Endothelial cell (in vitro differentiated cells): ENCODE results near the gene ADPRHL1. TPM values are rescaled to one million over a fixed set of nuclear protein-coding genes. Genes with fewer than 3 reads are reported as not detected.
A peak's percentile ranks its signal among the peaks of the same experiment; 100 is the strongest.

Experiments
- DNase-seq: peaks from one replicate; pipeline ENCODE4 v3.0.0; 2021; ENCODE audit warnings: low spot score
- H3K27ac Mint-ChIP-seq: one replicate; pipeline ENCODE4 v1.8.0; 2021; ENCODE audit warnings: mixed read lengths, inconsistent platforms; ENCODE audit not compliant: unreplicated experiment
- H3K27me3 Mint-ChIP-seq: one replicate; pipeline ENCODE4 v1.8.0; 2021; ENCODE audit warnings: mild to moderate bottlenecking, moderate library complexity, mixed read lengths, inconsistent platforms; ENCODE audit not compliant: unreplicated experiment
- H3K36me3 Mint-ChIP-seq: one replicate; pipeline ENCODE4 v1.8.0; 2021; ENCODE audit warnings: mild to moderate bottlenecking, low read depth, mixed read lengths, inconsistent platforms; ENCODE audit not compliant: unreplicated experiment
- H3K4me1 Mint-ChIP-seq: one replicate; pipeline ENCODE4 v1.8.0; 2021; ENCODE audit warnings: mild to moderate bottlenecking, mixed read lengths, inconsistent platforms; ENCODE audit not compliant: unreplicated experiment
- H3K4me3 Mint-ChIP-seq: one replicate; pipeline ENCODE4 v1.8.0; 2021; ENCODE audit warnings: mild to moderate bottlenecking, mixed read lengths, inconsistent platforms; ENCODE audit not compliant: unreplicated experiment
- H3K9me3 Mint-ChIP-seq: one replicate; pipeline ENCODE4 v1.8.0; 2021; ENCODE audit warnings: mixed read lengths, inconsistent platforms; ENCODE audit not compliant: unreplicated experiment
- total RNA-seq: library from RNA; stranded (reverse); fragmentation: NEBNext Ultra II Directional; extraction: Animal tissue kit (Norgen Biotek cat#: 25700); gene quantifications from one replicate; pipeline ENCODE4 v1.2.1, GENCODE V29; 2021; ENCODE audit not compliant: unreplicated experiment
- TF ChIP-seq, protein P1 (sequence below): fragments of 200-600 bp; sonication (generic); IDR thresholded peaks from one replicate; pipeline ENCODE4 v1.5.0; 2021; ENCODE audit warnings: antibody characterized with exemption; ENCODE audit not compliant: unreplicated experiment

Gene ADPRHL1
- total RNA-seq, 1 donor from 2014 or later = 1.5 TPM

DNA sequence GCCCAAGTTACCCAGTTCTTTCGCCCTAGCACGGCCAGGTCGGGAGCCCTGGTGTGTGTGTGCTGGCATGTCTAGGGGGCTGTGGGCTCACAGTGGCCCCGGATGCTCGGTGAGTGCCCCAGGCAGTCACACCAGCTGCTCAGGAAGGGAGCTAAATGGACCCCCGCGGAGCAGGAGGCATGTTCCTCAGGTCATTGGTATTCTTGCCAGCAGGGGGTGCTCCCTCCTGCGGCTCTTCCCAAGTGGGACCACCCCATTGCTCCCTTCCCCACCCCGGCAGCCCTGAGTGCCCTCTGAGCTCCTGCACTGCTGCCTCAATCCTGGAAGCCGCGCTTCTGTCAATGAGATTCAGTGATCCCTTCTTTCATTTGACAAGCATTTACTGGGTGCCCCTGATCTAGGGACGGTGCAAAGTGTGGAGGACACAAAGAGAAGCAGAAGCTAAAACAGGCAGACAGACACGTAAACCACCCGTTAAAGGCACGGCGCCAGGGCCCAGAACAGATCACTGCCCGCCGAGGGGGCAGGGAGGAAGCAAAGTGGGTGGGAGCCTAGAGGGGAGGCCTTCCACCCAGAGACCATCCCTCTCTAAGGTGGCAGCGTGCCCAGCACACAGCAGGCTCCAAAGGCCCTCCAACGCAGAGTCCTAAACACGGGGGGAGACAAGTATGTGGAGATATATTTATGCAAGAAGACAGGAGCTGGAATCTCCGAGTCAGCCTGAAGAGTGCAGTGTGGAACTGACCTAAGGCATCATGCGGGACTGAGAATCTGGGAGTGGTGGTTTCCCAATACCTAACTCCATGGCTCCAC, 5.2 kb upstream of the ADPRHL1 start:
- TF ChIP-seq, protein P1, sequence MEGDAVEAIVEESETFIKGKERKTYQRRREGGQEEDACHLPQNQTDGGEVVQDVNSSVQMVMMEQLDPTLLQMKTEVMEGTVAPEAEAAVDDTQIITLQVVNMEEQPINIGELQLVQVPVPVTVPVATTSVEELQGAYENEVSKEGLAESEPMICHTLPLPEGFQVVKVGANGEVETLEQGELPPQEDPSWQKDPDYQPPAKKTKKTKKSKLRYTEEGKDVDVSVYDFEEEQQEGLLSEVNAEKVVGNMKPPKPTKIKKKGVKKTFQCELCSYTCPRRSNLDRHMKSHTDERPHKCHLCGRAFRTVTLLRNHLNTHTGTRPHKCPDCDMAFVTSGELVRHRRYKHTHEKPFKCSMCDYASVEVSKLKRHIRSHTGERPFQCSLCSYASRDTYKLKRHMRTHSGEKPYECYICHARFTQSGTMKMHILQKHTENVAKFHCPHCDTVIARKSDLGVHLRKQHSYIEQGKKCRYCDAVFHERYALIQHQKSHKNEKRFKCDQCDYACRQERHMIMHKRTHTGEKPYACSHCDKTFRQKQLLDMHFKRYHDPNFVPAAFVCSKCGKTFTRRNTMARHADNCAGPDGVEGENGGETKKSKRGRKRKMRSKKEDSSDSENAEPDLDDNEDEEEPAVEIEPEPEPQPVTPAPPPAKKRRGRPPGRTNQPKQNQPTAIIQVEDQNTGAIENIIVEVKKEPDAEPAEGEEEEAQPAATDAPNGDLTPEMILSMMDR = peak; percentile 63
- Mint-ChIP-seq H3K36me3 (peaks cover 16% of the 10 kb centered on the region), H3K9me3 (no peaks in the 10 kb centered on the region), H3K27ac (no peak overlapping the region), H3K4me3 (no peak overlapping the region), H3K4me1 (no peaks in the 10 kb centered on the region), H3K27me3 (peaks cover 1% of the 10 kb centered on the region)
- peak; percentile 56 for DNase-seq

DNA sequence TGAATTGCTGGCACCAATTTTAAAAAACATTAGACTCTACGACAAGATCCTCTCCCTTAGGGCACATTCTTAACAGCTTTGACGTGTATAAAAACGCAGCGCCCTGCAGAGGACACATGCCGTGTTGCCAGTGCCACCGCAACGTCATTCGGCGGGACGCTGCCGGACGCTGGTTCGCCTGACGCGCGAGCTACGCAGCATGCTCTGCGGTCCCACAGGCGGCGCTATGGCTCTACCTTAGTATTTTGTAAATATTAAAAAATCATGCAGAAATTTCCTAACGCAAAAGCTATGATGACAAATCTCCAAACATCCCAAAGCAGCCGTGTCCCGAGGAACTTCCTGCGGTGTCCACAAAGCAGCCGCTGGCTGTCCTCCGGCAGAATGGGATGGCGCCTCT, 4.2 kb upstream of the ADPRHL1 start:
- DNase-seq = no peak
- Mint-ChIP-seq H3K4me3 (no peak overlapping the region), H3K36me3 (peaks cover 19% of the 10 kb centered on the region), H3K9me3 (no peaks in the 10 kb centered on the region), H3K27ac (no peak overlapping the region), H3K4me1 (no peaks in the 10 kb centered on the region), H3K27me3 (peaks cover 3% of the 10 kb centered on the region)
- TF ChIP-seq, protein P1 = no peak

DNA sequence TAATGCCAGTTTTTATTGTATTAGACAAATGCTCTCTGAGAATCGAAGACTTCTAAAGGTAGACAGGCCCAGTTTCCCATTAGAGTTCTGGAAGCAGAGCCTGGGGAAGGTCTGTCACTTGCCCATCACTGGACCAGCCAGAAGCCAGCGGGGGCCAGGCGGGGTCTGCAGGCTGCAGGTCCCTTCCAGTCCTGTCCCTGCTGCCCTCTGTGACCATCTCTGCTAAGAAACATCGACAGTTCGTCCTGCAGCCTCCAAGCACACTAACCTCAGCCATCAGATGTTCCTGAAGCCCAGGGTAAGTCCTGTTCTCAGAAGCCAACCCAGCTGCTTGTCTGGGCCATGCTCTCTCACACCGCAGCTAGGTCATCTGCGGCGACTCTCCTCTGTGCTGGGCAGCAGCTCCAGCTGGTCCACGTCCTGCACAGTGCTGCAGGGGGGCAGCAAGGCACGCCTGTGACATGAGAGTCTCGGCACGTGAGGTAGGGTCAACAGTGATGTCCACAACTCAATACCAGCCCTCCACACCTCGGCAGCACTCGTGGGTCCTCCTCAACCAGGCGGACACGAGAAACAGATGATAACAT, 2.9 kb upstream of the ADPRHL1 start:
- H3K36me3 Mint-ChIP-seq = peaks cover 21% of the 10 kb centered on the region
- DNase-seq = no peak
- peaks cover 3% of the 10 kb centered on the region for H3K27me3 Mint-ChIP-seq
- H3K9me3 Mint-ChIP-seq = no peaks in the 10 kb centered on the region
- no peaks in the 10 kb centered on the region for H3K4me1 Mint-ChIP-seq
- H3K4me3 Mint-ChIP-seq = peak overlapping the region; percentile 11
- TF ChIP-seq, protein P1 = no peak
- H3K27ac Mint-ChIP-seq = no peak overlapping the region

DNA sequence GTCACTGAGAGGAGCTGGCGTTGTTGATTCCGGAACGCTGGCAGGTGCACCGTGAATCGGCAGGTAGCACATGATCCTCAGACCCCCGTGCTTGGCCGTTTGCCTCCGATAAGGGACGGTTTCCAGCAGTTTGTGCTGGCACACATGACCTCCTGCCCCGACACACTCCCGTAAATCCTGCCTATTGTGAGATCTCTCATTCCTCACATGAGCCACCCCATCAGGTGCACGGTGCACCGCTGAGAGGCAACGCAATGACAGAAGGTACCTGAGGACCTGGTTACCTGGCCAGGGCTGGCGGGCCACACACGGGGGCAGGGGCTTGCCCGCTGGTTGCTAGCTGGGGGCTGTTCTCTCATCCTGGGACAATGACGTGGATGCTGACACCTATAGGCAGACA, 2.1 kb upstream of the ADPRHL1 start:
- Mint-ChIP-seq H3K4me3 (no peak overlapping the region), H3K36me3 (peaks cover 19% of the 10 kb centered on the region), H3K27ac (no peak overlapping the region), H3K4me1 (no peaks in the 10 kb centered on the region), H3K27me3 (peaks cover 3% of the 10 kb centered on the region), H3K9me3 (no peaks in the 10 kb centered on the region)
- no peak for DNase-seq
- TF ChIP-seq, protein P1 = no peak

DNA sequence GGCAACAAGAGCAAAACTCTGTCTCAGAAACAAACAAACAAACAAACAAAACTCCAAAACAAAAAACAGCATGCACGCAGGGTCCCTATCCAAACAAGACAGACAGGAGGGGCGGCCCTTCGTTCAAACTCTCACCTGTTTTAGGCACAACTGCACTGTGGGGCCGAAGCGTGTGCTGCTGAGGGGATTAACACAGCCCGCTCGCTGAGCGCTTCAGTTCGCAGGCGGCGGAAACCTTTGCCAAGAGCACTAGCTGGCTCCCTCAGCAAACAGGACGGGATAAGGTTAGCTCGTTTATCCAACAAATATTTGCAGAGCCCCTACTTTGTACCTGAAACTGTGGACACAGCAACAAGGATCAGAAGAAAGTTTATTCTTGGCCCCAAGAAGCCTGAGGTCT, 1.6 kb upstream of the ADPRHL1 start:
- TF ChIP-seq, protein P1 = no peak
- Mint-ChIP-seq H3K4me1 (no peaks in the 10 kb centered on the region), H3K36me3 (peaks cover 16% of the 10 kb centered on the region), H3K27ac (no peak overlapping the region), H3K27me3 (peaks cover 3% of the 10 kb centered on the region), H3K4me3 (no peak overlapping the region), H3K9me3 (no peaks in the 10 kb centered on the region)
- DNase-seq = no peak
